Suprapubic skin (tissue), 4 donors: ENCODE results near the gene FAM117B. TPM values are rescaled to one million over a fixed set of nuclear protein-coding genes. Genes with fewer than 3 reads are reported as not detected.

Experiments
- DNase-seq, 2 donors: peaks; one replicate each; pipeline ENCODE4 v3.0.0-alpha.2; 2019; ENCODE audit warnings: low spot score in 2 of 2
- H3K27ac ChIP-seq: fragments of 200-600 bp; sonication (generic); one replicate; pipeline ENCODE4 v1.5.1; 2019
- H3K27me3 ChIP-seq: fragments of 200-600 bp; sonication (generic); one replicate; pipeline ENCODE4 v1.5.1; 2019
- H3K36me3 ChIP-seq: fragments of 200-600 bp; sonication (generic); one replicate; pipeline ENCODE4 v1.5.1; 2019
- H3K4me1 ChIP-seq: fragments of 200-600 bp; sonication (generic); one replicate; pipeline ENCODE4 v1.5.1; 2019
- H3K4me3 ChIP-seq: fragments of 200-600 bp; sonication (generic); one replicate; pipeline ENCODE4 v1.5.1; 2019; ENCODE audit warnings: mild to moderate bottlenecking
- H3K9me3 ChIP-seq: fragments of 200-600 bp; sonication (generic); one replicate; pipeline ENCODE4 v1.5.1; 2019
- CTCF ChIP-seq, 2 donors: fragments of 200-600 bp in 1 of 2; fragments of 450-650 bp in 1 of 2; sonication (generic) in 1 of 2; IDR thresholded peaks; one replicate each; pipeline ENCODE4 v1.5.1; 2016 to 2019; ENCODE audit warnings: antibody characterized with exemption in 2 of 2, mild to moderate bottlenecking in 1 of 2, moderate library complexity in 1 of 2
- EP300 ChIP-seq: sonication (generic); formaldehyde crosslinking; IDR thresholded peaks from one replicate; pipeline ENCODE4 v1.6.1; 2017; ENCODE audit warnings: antibody characterized with exemption
- POLR2A ChIP-seq, 2 donors: fragments of 450-650 bp; IDR thresholded peaks; one replicate each; pipeline ENCODE4 v1.6.1; 2017; ENCODE audit warnings: antibody characterized with exemption in 2 of 2, mild to moderate bottlenecking in 2 of 2, moderate library complexity in 2 of 2
- POLR2AphosphoS5 ChIP-seq, 3 donors: sonication (generic); formaldehyde crosslinking; IDR thresholded peaks; one replicate each; pipeline ENCODE4 v1.6.1; 2017; ENCODE audit warnings: antibody characterized with exemption in 3 of 3
- WGBS: methylation state at CpG from one replicate; pipeline ENCODE4 v1.1.5; 2018; 5-methylcytosine and 5-hydroxymethylcytosine counted together
- total RNA-seq, 4 donors: library from RNA; depleted of rRNA; stranded (reverse); fragments of >200 nt; gene quantifications; one replicate each; pipeline ENCODE4 v1.1.0, GENCODE V29; 2016

Gene FAM117B
- total RNA-seq, 4 donors from 2014 or later: 11.2 to 40.0 (median 17.7) TPM

DNA sequence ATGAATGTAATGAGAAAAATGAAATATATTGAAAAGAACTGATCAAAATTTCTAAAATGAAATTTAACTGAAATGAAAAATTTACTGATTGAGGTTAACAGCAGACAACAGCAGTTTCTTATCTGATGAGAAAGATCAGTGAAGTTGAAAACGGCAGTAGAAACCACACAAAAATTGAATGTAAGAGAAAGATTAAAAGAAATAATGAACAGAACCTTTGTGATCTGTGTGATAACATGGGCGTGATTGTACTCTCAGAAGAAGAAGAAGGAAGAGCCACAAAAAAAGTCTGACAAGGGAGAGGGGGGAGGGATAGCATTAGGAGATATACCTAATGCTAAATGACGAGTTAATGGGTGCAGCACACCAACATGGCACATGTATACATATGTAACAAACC, 45.2 kb downstream of the FAM117B start:
- Histone ChIP-seq H3K4me1 (no peaks in the 10 kb centered on the region), H3K36me3 (no peaks in the 10 kb centered on the region), H3K9me3 (no peaks in the 10 kb centered on the region), H3K27ac (no peak overlapping the region), H3K27me3 (no peaks in the 10 kb centered on the region), H3K4me3 (no peak overlapping the region)
- TF ChIP-seq POLR2A (IDR thresholded peaks at IDR 0.05): no peak
- TF ChIP-seq EP300: no peak
- TF ChIP-seq CTCF (IDR thresholded peaks at IDR 0.05): no peak
- TF ChIP-seq POLR2AphosphoS5 (IDR thresholded peaks at IDR 0.05): no peak
- 88% methylated on average over 3 of the region's 3 CpGs for WGBS
- DNase-seq: no peak

DNA sequence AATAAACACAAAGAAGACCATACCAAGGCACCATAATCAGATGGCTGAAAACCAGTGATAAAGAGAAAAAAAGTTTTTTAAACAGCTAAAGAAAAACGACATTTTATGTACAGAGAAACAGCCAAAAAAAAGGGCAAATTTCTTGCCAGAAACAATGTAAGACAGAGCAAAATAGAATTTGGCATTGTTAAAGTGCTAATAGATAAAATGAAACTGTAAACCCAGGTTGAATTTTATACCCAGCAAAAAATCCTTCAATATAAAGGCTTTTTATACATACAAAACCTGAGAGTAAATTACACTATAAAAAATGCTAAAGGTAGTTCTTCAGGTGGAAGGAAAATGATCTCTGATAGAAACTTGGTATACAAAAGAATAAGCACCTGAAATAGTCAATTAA, 45.7 kb downstream of the FAM117B start:
- no peak overlapping the region for H3K27ac ChIP-seq
- no peaks in the 10 kb centered on the region for H3K36me3 ChIP-seq
- H3K4me3 ChIP-seq: no peak overlapping the region
- 91% methylated on average over 1 of the region's 1 CpG for WGBS
- TF ChIP-seq EP300 (no peak), POLR2AphosphoS5 (IDR thresholded peaks at IDR 0.05) (no peak), POLR2A (IDR thresholded peaks at IDR 0.05) (no peak), CTCF (IDR thresholded peaks at IDR 0.05) (no peak)
- no peaks in the 10 kb centered on the region for H3K4me1 ChIP-seq
- H3K27me3 ChIP-seq: no peaks in the 10 kb centered on the region
- no peaks in the 10 kb centered on the region for H3K9me3 ChIP-seq
- no peak for DNase-seq

GRCh38 chr2:202681688-202682205, 47.0 kb downstream of the FAM117B start:
- TF ChIP-seq EP300: no peak
- TF ChIP-seq POLR2AphosphoS5 (IDR thresholded peaks at IDR 0.05): no peak
- no peak for TF ChIP-seq POLR2A (IDR thresholded peaks at IDR 0.05)
- no peak for TF ChIP-seq CTCF (IDR thresholded peaks at IDR 0.05)
- H3K27me3 ChIP-seq: no peaks in the 10 kb centered on the region
- H3K9me3 ChIP-seq: no peaks in the 10 kb centered on the region
- no peaks in the 10 kb centered on the region for H3K36me3 ChIP-seq
- H3K4me3 ChIP-seq: no peak overlapping the region
- no peak for DNase-seq
- H3K27ac ChIP-seq: no peak overlapping the region
- WGBS: 95% methylated on average over 9 of the region's 9 CpGs
- H3K4me1 ChIP-seq: no peaks in the 10 kb centered on the region

DNA sequence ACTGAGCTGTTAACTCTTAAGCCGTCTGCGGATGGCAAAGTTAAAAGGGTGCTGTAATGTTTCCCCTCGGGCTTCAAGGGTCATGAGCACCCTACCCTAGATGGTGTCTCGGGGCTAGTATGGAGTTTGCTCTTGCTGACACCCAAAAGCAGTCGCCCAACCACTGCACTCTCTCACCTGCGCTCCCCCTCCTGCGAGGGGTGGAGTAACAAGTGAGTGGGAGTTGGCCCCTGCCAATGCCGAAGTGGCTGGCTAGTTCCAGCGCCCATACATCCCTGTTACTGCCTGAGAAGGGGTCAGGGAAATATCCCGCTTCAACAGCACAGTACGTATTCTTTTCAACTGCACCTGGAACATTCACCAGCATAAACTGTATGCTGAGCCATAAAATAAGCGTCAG, 47.5 kb downstream of the FAM117B start:
- H3K36me3 ChIP-seq: no peaks in the 10 kb centered on the region
- H3K27me3 ChIP-seq: no peaks in the 10 kb centered on the region
- H3K4me1 ChIP-seq: no peaks in the 10 kb centered on the region
- no peaks in the 10 kb centered on the region for H3K9me3 ChIP-seq
- TF ChIP-seq POLR2A (IDR thresholded peaks at IDR 0.05) (no peak), CTCF (IDR thresholded peaks at IDR 0.05) (no peak), POLR2AphosphoS5 (IDR thresholded peaks at IDR 0.05) (no peak), EP300 (no peak)
- no peak for DNase-seq
- H3K27ac ChIP-seq: no peak overlapping the region
- no peak overlapping the region for H3K4me3 ChIP-seq
- 93% methylated on average over 12 of the region's 12 CpGs for WGBS

DNA sequence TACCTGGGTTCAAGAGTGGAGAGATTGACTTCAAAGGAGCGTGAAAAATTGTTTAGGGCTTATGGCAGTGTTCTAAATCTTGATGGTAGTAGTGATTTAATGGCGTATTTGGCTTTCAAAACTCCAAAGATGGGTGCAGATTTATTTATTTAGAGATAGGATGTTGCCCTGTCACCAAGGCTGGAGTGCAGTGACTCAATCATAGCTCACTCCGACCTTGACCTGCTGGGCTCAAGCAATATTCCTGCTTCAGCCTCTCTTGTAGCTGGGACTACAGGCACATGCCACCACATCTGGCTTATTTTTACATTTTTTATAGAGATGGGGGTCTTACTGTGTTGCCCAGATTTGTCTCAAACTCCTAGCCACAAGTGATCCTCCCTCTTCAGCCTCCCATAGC, 52.5 kb downstream of the FAM117B start:
- no peaks in the 10 kb centered on the region for H3K36me3 ChIP-seq
- no peak for DNase-seq
- no peak overlapping the region for H3K4me3 ChIP-seq
- no peaks in the 10 kb centered on the region for H3K27me3 ChIP-seq
- H3K4me1 ChIP-seq: peaks cover 11% of the 10 kb centered on the region
- no peak overlapping the region for H3K27ac ChIP-seq
- no peaks in the 10 kb centered on the region for H3K9me3 ChIP-seq
- WGBS: 92% methylated on average over 3 of the region's 3 CpGs
- TF ChIP-seq POLR2AphosphoS5 (IDR thresholded peaks at IDR 0.05): no peak
- TF ChIP-seq EP300: no peak
- TF ChIP-seq POLR2A (IDR thresholded peaks at IDR 0.05): no peak
- no peak for TF ChIP-seq CTCF (IDR thresholded peaks at IDR 0.05)
